MCF 10A (cell line): ENCODE results near the gene NEK6. TPM values are rescaled to one million over a fixed set of nuclear protein-coding genes. Genes with fewer than 3 reads are reported as not detected.
A peak's percentile ranks its signal among the peaks of the same experiment; 100 is the strongest.

Experiments
- BruUV-seq: library from RNA; stranded (reverse); fragments of 400-500 nt; replicated peaks from 2 replicates; lab custom pipeline; 2021; lab: Mats Ljungman, UMichigan
- CTCF ChIA-PET: fragments of 300-600 bp; sonication (Branson Sonifier 250); formaldehyde crosslinking; extraction: SDS; loops from one replicate; lab custom pipeline; 2021; ENCODE audit warnings: antibody characterized with exemption, inconsistent platforms; lab: Yijun Ruan, JAX
- POLR2A ChIA-PET: fragments of 300-600, 350-650 bp; sonication (Branson Sonifier 250); formaldehyde crosslinking; extraction: SDS; loops from one replicate; lab custom pipeline; 2020; ENCODE audit warnings: antibody characterized with exemption, inconsistent platforms; lab: Yijun Ruan, JAX
- DNase-seq: peaks from one replicate; pipeline ENCODE4 v3.0.0-alpha.2; 2018; ENCODE audit not compliant: unreplicated experiment
- H3K27ac Mint-ChIP-seq: one replicate; pipeline ENCODE4 v1.8.0; 2022; ENCODE audit warnings: mild to moderate bottlenecking, low read depth, mixed read lengths; ENCODE audit not compliant: unreplicated experiment
- H3K27me3 Mint-ChIP-seq: one replicate; pipeline ENCODE4 v1.8.0; 2022; ENCODE audit warnings: mixed read lengths; ENCODE audit not compliant: insufficient read depth, unreplicated experiment
- H3K36me3 Mint-ChIP-seq: one replicate; pipeline ENCODE4 v1.8.0; 2022; ENCODE audit warnings: mild to moderate bottlenecking, moderate library complexity, mixed read lengths; ENCODE audit not compliant: insufficient read depth, unreplicated experiment
- H3K4me1 Mint-ChIP-seq: one replicate; pipeline ENCODE4 v1.8.0; 2022; ENCODE audit warnings: mixed read lengths; ENCODE audit not compliant: insufficient read depth, unreplicated experiment
- H3K4me3 Mint-ChIP-seq: one replicate; pipeline ENCODE4 v1.8.0; 2022; ENCODE audit warnings: mild to moderate bottlenecking, moderate library complexity, mixed read lengths; ENCODE audit not compliant: unreplicated experiment
- H3K9me3 Mint-ChIP-seq: one replicate; pipeline ENCODE4 v1.8.0; 2022; ENCODE audit warnings: mixed read lengths; ENCODE audit not compliant: unreplicated experiment
- CTCF ChIP-seq: fragments of 200-600 bp; IDR thresholded peaks from one replicate; pipeline ENCODE4 v1.8.0; 2022; ENCODE audit warnings: antibody characterized with exemption, mild to moderate bottlenecking; ENCODE audit not compliant: unreplicated experiment
- intact Hi-C: fragments of 100-400 bp; cut with micrococcal nuclease; formaldehyde crosslinking; loops from 2 replicates; pipeline ENCODE4 v1.14.1; 2022
- total RNA-seq: library from RNA; stranded (reverse); gene quantifications from 2 replicates; pipeline ENCODE4 v1.2.3, GENCODE V29; 2022

The NEK6 gene
- total RNA-seq, 1 experiment from 2014 or later = 27.5 TPM

GRCh38 chr9:124259158-124259808 lies 1.5 kb downstream of the NEK6 start:
- CTCF ChIA-PET = interaction anchor here (1.4 kb wide), 1 partner anchor 39 kb away, joined by 3 read pairs; no protein-coding TSS in a partner anchor
- POLR2A ChIA-PET = interaction anchor here (0.6 to 1.6 kb wide), 9 partner anchors 11 to 514 kb away, joined by 3 to 5 read pairs (median 3); no protein-coding TSS in a partner anchor

GRCh38 chr9:124260769-124261603 lies 3.2 kb downstream of the NEK6 start:
- peak overlapping the region; percentile 78 for H3K27ac Mint-ChIP-seq
- ChIA-PET CTCF (interaction anchor here (0.7 kb wide), 1 partner anchor 9 kb away, joined by 3 read pairs; no protein-coding TSS in a partner anchor), POLR2A (interaction anchor here (0.6 to 0.9 kb wide), 2 partner anchors 329 to 928 kb away, joined by 3 to 6 read pairs; no protein-coding TSS in a partner anchor)
- BruUV-seq = no TSS peak
- intact Hi-C loops = loop anchor here (2.0 kb wide), 1 partner anchor 46 kb away; no protein-coding TSS in a partner anchor
- H3K4me3 Mint-ChIP-seq = peak overlapping the region; percentile 89
- no peaks in the 10 kb centered on the region for H3K36me3 Mint-ChIP-seq
- peak; percentile 72 for DNase-seq
- H3K9me3 Mint-ChIP-seq = no peaks in the 10 kb centered on the region
- no peaks in the 10 kb centered on the region for H3K27me3 Mint-ChIP-seq
- H3K4me1 Mint-ChIP-seq = peaks cover 35% of the 10 kb centered on the region
- no peak for TF ChIP-seq CTCF

More at GRCh38 chr9:124259158-124259808, 1.5 kb downstream of the NEK6 start:
- Mint-ChIP-seq H3K4me3 (peak overlapping the region; percentile 89), H3K9me3 (no peaks in the 10 kb centered on the region), H3K27me3 (no peaks in the 10 kb centered on the region), H3K27ac (peak overlapping the region; percentile 91), H3K36me3 (no peaks in the 10 kb centered on the region), H3K4me1 (peaks cover 31% of the 10 kb centered on the region)
- peak; percentile 93 for DNase-seq
- BruUV-seq = TSS peak; percentile 32
- TF ChIP-seq CTCF = no peak
- intact Hi-C loops = loop anchor here (5.0 kb wide), 1 partner anchor 38 kb away; no protein-coding TSS in a partner anchor

- ChIA-PET POLR2A (no interaction called here), CTCF (interaction anchor here (0.6 to 1.0 kb wide), 4 partner anchors 31 to 366 kb away, joined by 3 read pairs; no protein-coding TSS in a partner anchor)
- Mint-ChIP-seq H3K27ac (peak overlapping the region; percentile 78), H3K36me3 (no peaks in the 10 kb centered on the region), H3K4me3 (peak overlapping the region; percentile 57), H3K9me3 (no peaks in the 10 kb centered on the region), H3K27me3 (no peaks in the 10 kb centered on the region), H3K4me1 (peaks cover 36% of the 10 kb centered on the region)
- no TSS peak for BruUV-seq
- no peak for TF ChIP-seq CTCF
- intact Hi-C loops = loop anchor here (2.0 kb wide), 1 partner anchor 45 kb away; no protein-coding TSS in a partner anchor
- DNase-seq = no peak
Measured at GRCh38 chr9:124261736-124262648, 4.2 kb downstream of the NEK6 start.
